HEK293 (cell line): ENCODE measurements around the gene RPAP3.

ENCODE experiments used
- CTCF ChIA-PET: fragments of 350-600 bp; formaldehyde crosslinking; extraction: SDS; loops from one replicate; lab custom pipeline; 2021; ENCODE audit warnings: antibody characterized with exemption; lab: Yijun Ruan, JAX
- POLR2A ChIA-PET: fragments of 300-600 bp; formaldehyde crosslinking; extraction: SDS; loops from one replicate; lab custom pipeline; 2020; ENCODE audit warnings: antibody characterized with exemption, inconsistent platforms; lab: Yijun Ruan, JAX
- H3K27ac ChIP-seq: fragments of 200-500 bp; sonication (Bioruptor generic); 2 replicates; pipeline ENCODE4 v1.5.1; 2014; ENCODE audit warnings: low read depth, low read length, control low read depth, inconsistent platforms; ENCODE audit errors: extremely low read depth
- H3K36me3 ChIP-seq, 2 experiments: fragments of 200-500 bp in 1 of 2; sonication (Bioruptor generic) in 1 of 2; 1 replicate in 1 of 2; 2 replicates in 1 of 2; pipeline ENCODE4 v1.5.1; 2014 to 2017; ENCODE audit warnings: inconsistent platforms in 2 of 2, low read length in 2 of 2; ENCODE audit not compliant: control insufficient read depth in 2 of 2, insufficient read depth in 1 of 2
- H3K4me1 ChIP-seq: fragments of 200-500 bp; sonication (Bioruptor generic); 2 replicates; pipeline ENCODE4 v1.5.1; 2014; ENCODE audit warnings: mild to moderate bottlenecking, low read length, inconsistent platforms; ENCODE audit not compliant: control insufficient read depth, insufficient read depth
- H3K4me3 ChIP-seq: 2 replicates; pipeline ENCODE4 v1.5.1; 2011; ENCODE audit warnings: low read depth, mild to moderate bottlenecking, control low read depth, low read length, moderate library complexity
- H3K9me3 ChIP-seq: fragments of 200-500 bp; sonication (Bioruptor generic); 2 replicates; pipeline ENCODE4 v1.5.1; 2014; ENCODE audit warnings: low read depth, low read length, inconsistent platforms; ENCODE audit not compliant: control insufficient read depth, insufficient read depth
- FEZF1 ChIP-seq: fragments of 450-650 bp; formaldehyde crosslinking; IDR thresholded peaks from 2 replicates; pipeline ENCODE4 v1.5.1; 2016; ENCODE audit warnings: missing biosample characterization, missing genetic modification characterization
- ZBTB20 ChIP-seq: fragments of 450-650 bp; formaldehyde crosslinking; IDR thresholded peaks from 2 replicates; pipeline ENCODE4 v1.5.1; 2016; ENCODE audit warnings: missing biosample characterization, missing genetic modification characterization
- ZNF121 ChIP-seq: fragments of 450-650 bp; formaldehyde crosslinking; IDR thresholded peaks from 2 replicates; pipeline ENCODE4 v1.5.1; 2016; ENCODE audit warnings: missing biosample characterization, missing genetic modification characterization
- ZNF341 ChIP-seq: fragments of 450-650 bp; formaldehyde crosslinking; IDR thresholded peaks from 2 replicates; pipeline ENCODE4; 2016; ENCODE audit warnings: low read depth, missing biosample characterization, missing genetic modification characterization
- ZNF600 ChIP-seq: fragments of 450-650 bp; formaldehyde crosslinking; IDR thresholded peaks from 2 replicates; pipeline ENCODE4 v1.5.1; 2016; ENCODE audit warnings: missing biosample characterization, missing genetic modification characterization
- ZNF664 ChIP-seq: fragments of 450-650 bp; formaldehyde crosslinking; IDR thresholded peaks from 2 replicates; pipeline ENCODE4 v1.5.1; 2016; ENCODE audit warnings: missing biosample characterization, missing genetic modification characterization
- ZSCAN16 ChIP-seq: fragments of 450-650 bp; formaldehyde crosslinking; IDR thresholded peaks from 2 replicates; pipeline ENCODE4 v1.5.1; 2016; ENCODE audit warnings: missing biosample characterization, missing genetic modification characterization
- TF ChIP-seq, protein P1 (sequence below): fragments of 450-650 bp; formaldehyde crosslinking; IDR thresholded peaks from 2 replicates; pipeline ENCODE4 v1.5.1; 2016; ENCODE audit warnings: missing biosample characterization, missing genetic modification characterization, borderline replicate concordance
- TF ChIP-seq, protein P2 (sequence below): sonication (generic); formaldehyde crosslinking; IDR thresholded peaks from 2 replicates; pipeline ENCODE4 v1.8.1; 2022; ENCODE audit warnings: mild to moderate bottlenecking, moderate library complexity, missing genetic modification reagents
- TF ChIP-seq, protein P3 (sequence below): fragments of 450-650 bp; formaldehyde crosslinking; IDR thresholded peaks from 2 replicates; pipeline ENCODE4 v1.5.1; 2016; ENCODE audit warnings: missing biosample characterization, missing genetic modification characterization, borderline replicate concordance

RPAP3 gene

DNA sequence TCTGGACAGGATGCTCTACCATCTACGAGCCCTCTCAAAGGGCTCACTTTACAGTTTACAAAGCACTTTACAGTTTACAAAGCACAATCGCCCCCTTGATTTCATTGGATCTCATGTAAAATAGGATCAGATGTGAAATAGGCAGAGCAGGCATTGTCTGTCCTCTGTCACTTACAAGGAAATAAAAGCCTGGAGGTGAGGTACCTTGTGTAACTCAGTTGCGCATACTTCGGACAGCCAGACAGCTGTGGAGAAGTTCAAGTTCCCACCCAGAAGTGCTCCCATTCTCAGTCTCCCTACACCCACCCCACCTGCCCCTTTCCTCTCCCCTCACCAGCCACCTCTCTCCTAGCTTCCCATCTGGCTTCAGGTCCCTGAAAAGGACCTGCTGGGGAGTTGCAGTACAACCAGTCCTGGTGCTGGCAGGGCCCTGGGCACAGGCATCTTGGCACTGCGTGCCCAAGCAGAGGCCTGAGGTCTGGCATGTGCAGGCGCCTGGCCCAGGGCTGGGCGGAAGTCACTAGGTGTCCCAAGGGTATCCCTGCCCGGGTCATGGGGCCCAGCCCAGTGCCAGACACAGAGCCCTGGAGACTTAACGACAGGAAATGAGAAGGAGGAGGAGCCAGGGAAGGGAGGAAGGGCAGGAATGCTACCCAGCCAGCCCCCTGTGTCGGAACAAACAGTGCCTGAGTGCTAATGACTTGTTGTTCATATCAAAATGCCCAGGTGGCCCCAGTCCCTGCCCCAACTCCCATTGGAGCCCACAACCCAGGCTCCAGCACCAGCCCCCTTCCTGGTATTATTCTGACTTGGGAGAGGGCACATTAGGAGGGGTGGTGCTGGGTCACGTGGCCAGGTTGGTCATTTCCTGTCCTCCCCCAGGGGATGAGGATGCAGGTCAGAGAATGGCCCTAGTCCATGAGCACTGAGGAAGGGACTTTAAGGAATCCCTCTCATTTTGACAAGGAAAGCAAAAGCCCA is 47.5 kb upstream of the RPAP3 start:
- Histone ChIP-seq H3K9me3 (no peaks in the 10 kb centered on the region), H3K4me3 (no peak overlapping the region), H3K27ac (no peak overlapping the region; the same call in 1 of the 2 replicates), H3K36me3 (no peaks in the 10 kb centered on the region), H3K4me1 (peaks cover 4% of the 10 kb centered on the region; the same call in 1 of the 2 replicates)
- ChIA-PET POLR2A (interaction anchor here (0.6 to 0.9 kb wide), 2 partner anchors 85 to 1756 kb away, joined by 3 read pairs; no protein-coding TSS in a partner anchor), CTCF (interaction anchor here (1.0 to 14.1 kb wide), 6 partner anchors 11 to 84 kb away, joined by 3 to 241 read pairs (median 11); no protein-coding TSS in a partner anchor)
- TF ChIP-seq ZNF341 (tag by site-specific recombination) (0 out of 2 replicates have a peak, but pooled peaks have one; percentile 30), ZNF121 (tag by site-specific recombination) (no peak), FEZF1 (tag by site-specific recombination) (0 out of 2 replicates have a peak, but pooled peaks have one; percentile 13), ZBTB20 (peak; percentile 66), ZNF600 (tag by site-specific recombination) (peak; percentile 70), ZSCAN16 (peak; percentile 80; the same call in 1 of the 2 replicates)
- TF ChIP-seq, protein P1, sequence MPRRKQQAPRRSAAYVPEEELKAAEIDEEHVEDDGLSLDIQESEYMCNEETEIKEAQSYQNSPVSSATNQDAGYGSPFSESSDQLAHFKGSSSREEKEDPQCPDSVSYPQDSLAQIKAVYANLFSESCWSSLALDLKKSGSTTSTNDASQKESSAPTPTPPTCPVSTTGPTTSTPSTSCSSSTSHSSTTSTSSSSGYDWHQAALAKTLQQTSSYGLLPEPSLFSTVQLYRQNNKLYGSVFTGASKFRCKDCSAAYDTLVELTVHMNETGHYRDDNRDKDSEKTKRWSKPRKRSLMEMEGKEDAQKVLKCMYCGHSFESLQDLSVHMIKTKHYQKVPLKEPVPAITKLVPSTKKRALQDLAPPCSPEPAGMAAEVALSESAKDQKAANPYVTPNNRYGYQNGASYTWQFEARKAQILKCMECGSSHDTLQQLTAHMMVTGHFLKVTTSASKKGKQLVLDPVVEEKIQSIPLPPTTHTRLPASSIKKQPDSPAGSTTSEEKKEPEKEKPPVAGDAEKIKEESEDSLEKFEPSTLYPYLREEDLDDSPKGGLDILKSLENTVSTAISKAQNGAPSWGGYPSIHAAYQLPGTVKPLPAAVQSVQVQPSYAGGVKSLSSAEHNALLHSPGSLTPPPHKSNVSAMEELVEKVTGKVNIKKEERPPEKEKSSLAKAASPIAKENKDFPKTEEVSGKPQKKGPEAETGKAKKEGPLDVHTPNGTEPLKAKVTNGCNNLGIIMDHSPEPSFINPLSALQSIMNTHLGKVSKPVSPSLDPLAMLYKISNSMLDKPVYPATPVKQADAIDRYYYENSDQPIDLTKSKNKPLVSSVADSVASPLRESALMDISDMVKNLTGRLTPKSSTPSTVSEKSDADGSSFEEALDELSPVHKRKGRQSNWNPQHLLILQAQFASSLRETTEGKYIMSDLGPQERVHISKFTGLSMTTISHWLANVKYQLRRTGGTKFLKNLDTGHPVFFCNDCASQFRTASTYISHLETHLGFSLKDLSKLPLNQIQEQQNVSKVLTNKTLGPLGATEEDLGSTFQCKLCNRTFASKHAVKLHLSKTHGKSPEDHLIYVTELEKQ = no peak
- TF ChIP-seq, protein P2, sequence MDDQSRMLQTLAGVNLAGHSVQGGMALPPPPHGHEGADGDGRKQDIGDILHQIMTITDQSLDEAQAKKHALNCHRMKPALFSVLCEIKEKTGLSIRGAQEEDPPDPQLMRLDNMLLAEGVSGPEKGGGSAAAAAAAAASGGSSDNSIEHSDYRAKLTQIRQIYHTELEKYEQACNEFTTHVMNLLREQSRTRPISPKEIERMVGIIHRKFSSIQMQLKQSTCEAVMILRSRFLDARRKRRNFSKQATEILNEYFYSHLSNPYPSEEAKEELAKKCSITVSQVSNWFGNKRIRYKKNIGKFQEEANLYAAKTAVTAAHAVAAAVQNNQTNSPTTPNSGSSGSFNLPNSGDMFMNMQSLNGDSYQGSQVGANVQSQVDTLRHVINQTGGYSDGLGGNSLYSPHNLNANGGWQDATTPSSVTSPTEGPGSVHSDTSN = no peak

DNA sequence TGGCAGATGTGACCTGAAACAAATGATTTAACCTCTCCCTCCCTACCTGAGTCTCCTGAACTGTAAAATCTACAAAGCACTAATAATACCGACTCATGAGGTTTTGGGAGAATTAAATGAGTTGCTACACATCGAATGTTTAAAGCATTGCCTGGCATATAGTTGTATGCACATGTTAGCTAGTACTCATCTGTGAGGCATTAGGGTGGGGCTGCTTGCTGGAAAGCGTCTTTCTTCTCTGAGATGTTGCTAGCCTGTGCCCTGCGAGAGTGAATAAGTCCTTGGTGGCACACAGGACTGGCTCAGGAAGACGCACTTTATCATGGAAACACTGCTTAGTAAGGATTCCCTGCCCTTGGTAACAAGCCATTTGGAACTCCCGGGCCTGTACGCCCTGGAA is 46.7 kb upstream of the RPAP3 start:
- Histone ChIP-seq H3K27ac (no peak overlapping the region), H3K9me3 (no peaks in the 10 kb centered on the region), H3K4me3 (no peak overlapping the region), H3K4me1 (peaks cover 4% of the 10 kb centered on the region; the same call in 1 of the 2 replicates), H3K36me3 (no peaks in the 10 kb centered on the region)
- ChIA-PET CTCF (interaction anchor here (0.7 to 14.1 kb wide), 4 partner anchors 11 to 39 kb away, joined by 3 to 241 read pairs (median 56); no protein-coding TSS in a partner anchor), POLR2A (no interaction called here)
- TF ChIP-seq ZNF664 (tag by site-specific recombination) = 0 out of 2 replicates have a peak, but pooled peaks have one; percentile 25
- TF ChIP-seq, protein P3, sequence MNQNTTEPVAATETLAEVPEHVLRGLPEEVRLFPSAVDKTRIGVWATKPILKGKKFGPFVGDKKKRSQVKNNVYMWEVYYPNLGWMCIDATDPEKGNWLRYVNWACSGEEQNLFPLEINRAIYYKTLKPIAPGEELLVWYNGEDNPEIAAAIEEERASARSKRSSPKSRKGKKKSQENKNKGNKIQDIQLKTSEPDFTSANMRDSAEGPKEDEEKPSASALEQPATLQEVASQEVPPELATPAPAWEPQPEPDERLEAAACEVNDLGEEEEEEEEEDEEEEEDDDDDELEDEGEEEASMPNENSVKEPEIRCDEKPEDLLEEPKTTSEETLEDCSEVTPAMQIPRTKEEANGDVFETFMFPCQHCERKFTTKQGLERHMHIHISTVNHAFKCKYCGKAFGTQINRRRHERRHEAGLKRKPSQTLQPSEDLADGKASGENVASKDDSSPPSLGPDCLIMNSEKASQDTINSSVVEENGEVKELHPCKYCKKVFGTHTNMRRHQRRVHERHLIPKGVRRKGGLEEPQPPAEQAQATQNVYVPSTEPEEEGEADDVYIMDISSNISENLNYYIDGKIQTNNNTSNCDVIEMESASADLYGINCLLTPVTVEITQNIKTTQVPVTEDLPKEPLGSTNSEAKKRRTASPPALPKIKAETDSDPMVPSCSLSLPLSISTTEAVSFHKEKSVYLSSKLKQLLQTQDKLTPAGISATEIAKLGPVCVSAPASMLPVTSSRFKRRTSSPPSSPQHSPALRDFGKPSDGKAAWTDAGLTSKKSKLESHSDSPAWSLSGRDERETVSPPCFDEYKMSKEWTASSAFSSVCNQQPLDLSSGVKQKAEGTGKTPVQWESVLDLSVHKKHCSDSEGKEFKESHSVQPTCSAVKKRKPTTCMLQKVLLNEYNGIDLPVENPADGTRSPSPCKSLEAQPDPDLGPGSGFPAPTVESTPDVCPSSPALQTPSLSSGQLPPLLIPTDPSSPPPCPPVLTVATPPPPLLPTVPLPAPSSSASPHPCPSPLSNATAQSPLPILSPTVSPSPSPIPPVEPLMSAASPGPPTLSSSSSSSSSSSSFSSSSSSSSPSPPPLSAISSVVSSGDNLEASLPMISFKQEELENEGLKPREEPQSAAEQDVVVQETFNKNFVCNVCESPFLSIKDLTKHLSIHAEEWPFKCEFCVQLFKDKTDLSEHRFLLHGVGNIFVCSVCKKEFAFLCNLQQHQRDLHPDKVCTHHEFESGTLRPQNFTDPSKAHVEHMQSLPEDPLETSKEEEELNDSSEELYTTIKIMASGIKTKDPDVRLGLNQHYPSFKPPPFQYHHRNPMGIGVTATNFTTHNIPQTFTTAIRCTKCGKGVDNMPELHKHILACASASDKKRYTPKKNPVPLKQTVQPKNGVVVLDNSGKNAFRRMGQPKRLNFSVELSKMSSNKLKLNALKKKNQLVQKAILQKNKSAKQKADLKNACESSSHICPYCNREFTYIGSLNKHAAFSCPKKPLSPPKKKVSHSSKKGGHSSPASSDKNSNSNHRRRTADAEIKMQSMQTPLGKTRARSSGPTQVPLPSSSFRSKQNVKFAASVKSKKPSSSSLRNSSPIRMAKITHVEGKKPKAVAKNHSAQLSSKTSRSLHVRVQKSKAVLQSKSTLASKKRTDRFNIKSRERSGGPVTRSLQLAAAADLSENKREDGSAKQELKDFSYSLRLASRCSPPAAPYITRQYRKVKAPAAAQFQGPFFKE (tag by site-specific recombination) = no peak
